Activated gamma-delta T cell treated with Interleukin-2 at 50 U/mL for 16 hours (primary cell): Measurements from ENCODE around the gene CDKL5.
"Not testable (repeated sequence)": the region's sequence is repeated elsewhere in the genome, so short reads cannot be mapped to it uniquely, and the experiment has no call there.

Experiments
- DNase-seq: peaks from one replicate; pipeline ENCODE4 v3.0.0-alpha.2; 2020

Gene CDKL5

GRCh38 chrX:18578546-18578945 lies 153.1 kb downstream of the CDKL5 start:
- DNase-seq: no peak

GRCh38 chrX:18579495-18579894 lies 154.1 kb downstream of the CDKL5 start:
- no peak for DNase-seq

- no peak for DNase-seq
These were observed 157.6 kb downstream of the CDKL5 start for GRCh38 chrX:18582910-18583493.

- not testable (repeated sequence) for DNase-seq
These were observed 163.9 kb downstream of the CDKL5 start for GRCh38 chrX:18589292-18589691.

GRCh38 chrX:18591834-18592233 lies 166.4 kb downstream of the CDKL5 start:
- DNase-seq: no peak

GRCh38 chrX:18594079-18594478 lies 168.7 kb downstream of the CDKL5 start:
- DNase-seq: no peak

- no peak for DNase-seq
These were observed 170.7 kb downstream of the CDKL5 start for GRCh38 chrX:18596096-18596495.

- DNase-seq: no peak
These were observed 173.0 kb downstream of the CDKL5 start for GRCh38 chrX:18598413-18598812.

- DNase-seq: no peak
These were observed 182.6 kb downstream of the CDKL5 start for GRCh38 chrX:18607966-18608365.

GRCh38 chrX:18613930-18614639 lies 188.7 kb downstream of the CDKL5 start:
- DNase-seq: no peak

- no peak for DNase-seq
These were observed 191.4 kb downstream of the CDKL5 start for GRCh38 chrX:18616688-18617406.

GRCh38 chrX:18617407-18617750 lies 192.0 kb downstream of the CDKL5 start:
- DNase-seq: no peak

- no peak for DNase-seq
These were observed 193.9 kb downstream of the CDKL5 start for GRCh38 chrX:18619288-18619687.

GRCh38 chrX:18620349-18620748 lies 194.9 kb downstream of the CDKL5 start:
- no peak for DNase-seq

- DNase-seq: no peak
These were observed 199.2 kb downstream of the CDKL5 start for GRCh38 chrX:18624599-18624998.

- no peak for DNase-seq
These were observed 205.5 kb downstream of the CDKL5 start for GRCh38 chrX:18630934-18631333.

- DNase-seq: no peak
These were observed 213.0 kb downstream of the CDKL5 start for GRCh38 chrX:18638398-18638797.

GRCh38 chrX:18639280-18639679 lies 213.9 kb downstream of the CDKL5 start:
- no peak for DNase-seq

GRCh38 chrX:18640686-18641085 lies 215.3 kb downstream of the CDKL5 start:
- no peak for DNase-seq

- no peak for DNase-seq
These were observed 217.8 kb downstream of the CDKL5 start for GRCh38 chrX:18643243-18643642.

- no peak for DNase-seq
These were observed 218.4 kb downstream of the CDKL5 start for GRCh38 chrX:18643853-18644252.

GRCh38 chrX:18647621-18648020 lies 222.2 kb downstream of the CDKL5 start:
- DNase-seq: no peak

- DNase-seq: no peak
These were observed 224.1 kb downstream of the CDKL5 start for GRCh38 chrX:18649498-18649951.

- DNase-seq: no peak
These were observed 225.3 kb downstream of the CDKL5 start for GRCh38 chrX:18650662-18651061.
